ENCODE measurements around the gene METTL26. TPM values are rescaled to one million over a fixed set of nuclear protein-coding genes. Genes with fewer than 3 reads are reported as not detected.

METTL26 gene
- total RNA-seq, 4 donors from 2014 or later = 75.7 to 155 (median 111) TPM

DNA sequence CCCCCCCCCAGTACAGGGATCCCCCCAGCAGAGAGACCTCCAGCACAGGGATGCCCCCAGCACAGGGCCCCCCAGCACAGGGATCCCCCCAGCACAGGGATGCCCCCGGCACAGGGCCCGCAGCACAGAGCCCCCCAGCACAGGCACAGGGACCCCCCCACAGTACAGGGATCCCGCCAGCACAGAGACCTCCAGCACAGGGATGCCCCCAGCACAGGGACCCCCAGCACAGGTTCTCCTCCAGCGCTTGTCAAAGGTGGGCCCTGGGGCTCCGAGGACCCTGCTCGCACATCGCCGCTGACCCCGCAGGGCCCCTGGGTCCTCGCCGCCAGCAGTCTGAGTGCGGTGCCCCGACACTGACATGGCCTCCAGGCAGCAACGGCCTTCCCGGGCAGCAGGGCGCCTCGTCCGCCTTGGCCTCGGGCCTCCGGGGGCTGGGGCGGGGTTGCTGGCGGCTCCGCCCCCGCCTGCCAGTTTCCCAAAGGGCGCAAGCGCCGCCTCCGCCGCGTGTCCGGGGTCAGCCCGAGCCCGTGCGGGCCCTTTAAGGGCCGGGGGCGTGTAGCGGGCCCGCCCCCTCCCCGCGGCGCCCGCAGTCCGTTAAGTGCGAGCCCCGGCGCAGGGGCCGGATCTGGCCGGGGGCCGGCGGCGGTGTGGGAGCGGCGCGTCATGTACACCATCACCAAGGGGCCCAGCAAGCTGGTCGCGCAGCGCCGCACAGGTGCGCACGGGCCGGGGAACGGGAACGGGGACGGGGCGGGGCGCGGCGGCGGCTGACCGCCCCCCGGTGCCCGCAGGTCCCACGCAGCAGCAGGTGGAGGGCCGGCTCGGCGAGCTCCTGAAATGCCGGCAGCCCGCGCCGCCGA lies 5.5 kb upstream of the METTL26 start, which contains the start of gene MCRIP2:
TSS of gene MCRIP2 (plus strand) at position 503 of the 863 bp plus-strand sequence. CDS start at position 667, 164 bp downstream.
- DNase-seq (ENCODE audit: low spot score) (peak; percentile 52), ATAC-seq (ENCODE audit: low FRiP score) (peak; percentile 62)
- no peak for TF ChIP-seq CTCF (IDR thresholded peaks at IDR 0.05)

GRCh38 chr16:640614-641013 lies 4.5 kb upstream of the METTL26 start:
- no peak for TF ChIP-seq CTCF (IDR thresholded peaks at IDR 0.05)
- DNase-seq (ENCODE audit: low spot score) (no peak), ATAC-seq (ENCODE audit: low FRiP score) (no peak)

DNA sequence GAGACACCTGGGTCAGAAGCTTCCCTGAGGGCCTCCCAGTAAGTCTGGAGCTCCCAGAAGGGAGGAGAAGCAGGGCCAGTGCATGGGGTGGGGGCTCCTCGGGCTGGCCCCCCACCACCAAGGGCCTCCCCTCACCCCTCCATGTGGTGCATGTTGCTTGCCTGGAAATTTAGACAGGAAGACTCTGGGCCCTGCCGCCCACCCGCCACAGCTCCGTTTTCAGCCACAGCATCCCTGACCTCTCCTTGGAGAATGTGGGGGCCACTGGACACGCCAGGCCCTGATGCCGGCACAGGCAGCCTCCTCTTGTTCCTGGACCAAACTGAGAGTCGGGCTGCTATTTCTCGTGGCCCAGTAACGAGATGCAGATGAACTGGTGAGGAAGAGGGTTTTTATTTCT lies 2.7 kb upstream of the METTL26 start:
- TF ChIP-seq CTCF (IDR thresholded peaks at IDR 0.05) = no peak
- DNase-seq (ENCODE audit: low spot score) (no peak), ATAC-seq (ENCODE audit: low FRiP score) (no peak)

- ATAC-seq (ENCODE audit: low FRiP score) (no peak), DNase-seq (ENCODE audit: low spot score) (no peak)
- TF ChIP-seq CTCF (IDR thresholded peaks at IDR 0.05) = no peak
These were observed 2.0 kb upstream of the METTL26 start for GRCh38 chr16:638034-638543.

DNA sequence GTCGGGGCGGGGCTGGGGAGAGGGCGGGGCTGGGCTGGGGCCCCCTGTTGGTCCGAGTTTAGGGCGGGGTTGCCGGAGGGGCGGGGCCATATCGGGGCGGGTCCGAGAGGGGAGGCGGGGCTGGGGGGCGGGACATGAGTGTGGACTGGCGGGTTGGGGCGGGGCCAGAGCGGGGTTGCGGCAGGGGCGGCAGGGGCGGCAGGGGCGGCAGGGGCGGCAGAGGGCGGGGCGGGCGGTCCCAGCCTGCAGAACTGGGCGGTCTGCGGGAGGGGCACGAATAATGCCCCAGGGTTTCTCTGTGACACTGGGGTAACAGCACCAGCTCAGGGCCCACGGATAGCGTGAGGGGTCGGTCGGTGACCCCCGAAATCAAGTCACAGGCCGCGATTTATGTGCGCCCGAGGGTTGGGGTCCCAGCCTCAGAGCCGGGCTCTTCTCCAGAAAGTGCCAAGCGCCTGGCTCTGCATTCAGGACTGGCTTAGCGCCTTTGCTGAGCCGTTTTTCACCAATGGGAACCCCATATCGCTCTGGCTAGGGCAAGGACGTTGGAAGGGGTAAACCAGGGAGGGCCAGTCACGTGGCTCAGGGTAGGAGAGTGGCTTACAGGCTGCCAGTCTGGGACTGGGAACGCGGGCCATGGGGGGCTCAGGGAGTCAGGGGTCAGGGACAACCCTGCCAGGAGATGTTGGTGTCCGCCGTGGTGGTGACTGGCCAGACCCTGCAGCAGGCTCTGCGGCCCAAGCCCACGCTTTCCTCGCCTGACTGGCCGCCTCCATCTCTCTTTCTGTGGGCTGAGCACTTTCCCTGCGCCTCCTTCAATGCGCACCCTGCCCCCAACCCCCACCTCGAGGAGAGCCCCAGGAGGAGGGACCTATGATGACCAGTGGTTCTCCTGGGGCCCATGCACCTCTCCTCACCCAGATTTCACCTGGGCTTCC lies 1.2 kb upstream of the METTL26 start:
- peak; percentile 82 for DNase-seq (ENCODE audit: low spot score)
- no peak for TF ChIP-seq CTCF (IDR thresholded peaks at IDR 0.05)
- peak; percentile 75 for ATAC-seq (ENCODE audit: low FRiP score)

- DNase-seq (ENCODE audit: low spot score) = no peak
- peak; percentile 0 for ATAC-seq (ENCODE audit: low FRiP score)
- TF ChIP-seq CTCF (IDR thresholded peaks at IDR 0.05) = no peak
These were observed 416 bp downstream of the METTL26 start for GRCh38 chr16:635573-636205.

All from omental fat pad (tissue), 4 donors.